HG02884 (cell line): Measurements from ENCODE around the gene WAC.
"Not testable (repeated sequence)": the region's sequence is repeated elsewhere in the genome, so short reads cannot be mapped to it uniquely, and the experiment has no call there.

Source experiments
- ATAC-seq: cut with Tn5 transposase; IDR thresholded peaks from one replicate; pipeline ENCODE4 v1.9.1; 2021; ENCODE audit warnings: mild to moderate bottlenecking, moderate library complexity; ENCODE audit not compliant: unreplicated experiment

Gene WAC

DNA sequence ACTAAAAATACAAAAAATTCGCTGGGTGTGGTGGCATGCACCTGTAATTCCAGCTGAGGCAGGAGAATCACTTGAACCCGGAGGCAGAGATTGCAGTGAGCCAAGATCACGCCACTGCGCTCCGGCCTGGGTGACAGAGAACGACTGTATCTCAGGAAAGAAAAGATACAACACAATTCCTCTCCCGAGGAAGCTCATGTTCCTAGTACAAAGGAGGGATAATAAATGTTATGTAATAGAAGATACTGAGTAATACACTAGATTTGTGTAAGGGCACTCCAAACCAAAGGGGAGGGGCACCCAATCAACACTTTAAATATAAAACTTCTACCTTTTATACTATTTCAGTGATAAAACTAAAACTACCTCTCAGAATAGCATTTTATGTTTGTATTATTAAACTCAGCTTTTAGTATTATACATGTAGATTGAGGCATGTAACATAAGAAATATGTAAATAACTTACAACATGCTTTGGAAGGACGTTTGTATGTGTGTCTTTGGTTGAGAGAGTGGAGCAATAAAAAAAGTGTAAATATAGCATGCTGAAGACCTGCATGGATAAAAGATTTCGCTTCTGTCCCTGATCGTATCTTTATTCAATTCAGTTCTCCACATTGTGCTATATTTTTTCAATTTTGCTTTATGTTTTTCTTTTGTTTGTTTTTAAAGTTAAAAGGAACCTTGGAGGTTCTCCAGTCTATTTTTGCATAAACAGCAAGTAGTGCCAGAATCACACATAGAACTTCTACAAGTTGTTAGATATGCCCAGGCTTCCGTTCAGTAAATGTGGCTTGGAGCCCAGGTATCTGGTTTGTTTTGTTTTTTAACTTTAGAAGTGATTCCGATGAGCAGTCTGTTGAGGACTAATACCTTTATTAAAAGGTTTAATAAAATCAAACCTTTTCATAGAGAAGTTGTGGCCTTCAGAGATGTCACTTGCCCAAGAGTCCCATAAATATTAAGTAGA lies 71.9 kb downstream of the WAC start:
- ATAC-seq = no peak

DNA sequence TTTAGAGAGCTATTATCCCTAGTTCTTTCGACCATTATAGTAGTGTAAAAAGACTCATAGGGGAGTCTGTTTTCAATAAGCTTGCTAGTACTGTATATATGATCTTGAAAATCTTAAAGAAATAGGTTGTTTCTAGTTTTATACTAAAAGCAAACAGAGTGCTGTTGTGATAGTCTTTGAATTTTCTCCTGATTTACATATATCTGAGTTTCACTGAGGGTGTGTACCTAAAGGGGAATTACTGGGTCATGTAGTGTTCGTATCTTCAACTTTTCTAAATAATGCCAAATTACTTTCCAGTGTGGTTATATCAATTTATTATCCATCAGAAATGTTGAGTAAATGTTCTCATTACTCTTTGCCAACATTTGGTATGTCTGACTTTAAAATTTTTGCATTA lies 73.7 kb downstream of the WAC start:
- ATAC-seq = no peak

DNA sequence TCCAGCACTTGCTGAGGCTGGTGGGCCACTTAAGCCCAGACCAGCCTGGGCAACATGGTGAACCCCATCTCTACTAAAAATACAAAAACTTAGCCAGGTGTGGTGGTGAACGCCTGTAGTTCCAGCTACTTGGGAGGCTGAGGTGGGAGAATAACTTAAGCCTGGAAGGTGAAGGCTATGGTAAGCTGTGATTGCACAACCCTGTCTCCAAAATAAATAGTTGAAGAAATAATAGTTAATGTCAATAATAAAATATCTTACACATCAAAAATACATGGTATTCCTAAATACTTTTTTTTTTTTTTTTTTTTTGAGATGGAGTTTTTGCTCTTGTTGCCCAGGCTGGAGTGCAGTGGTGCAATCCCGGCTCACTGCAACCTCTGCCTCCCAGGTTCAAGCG lies 76.7 kb downstream of the WAC start:
- not testable (repeated sequence) for ATAC-seq

DNA sequence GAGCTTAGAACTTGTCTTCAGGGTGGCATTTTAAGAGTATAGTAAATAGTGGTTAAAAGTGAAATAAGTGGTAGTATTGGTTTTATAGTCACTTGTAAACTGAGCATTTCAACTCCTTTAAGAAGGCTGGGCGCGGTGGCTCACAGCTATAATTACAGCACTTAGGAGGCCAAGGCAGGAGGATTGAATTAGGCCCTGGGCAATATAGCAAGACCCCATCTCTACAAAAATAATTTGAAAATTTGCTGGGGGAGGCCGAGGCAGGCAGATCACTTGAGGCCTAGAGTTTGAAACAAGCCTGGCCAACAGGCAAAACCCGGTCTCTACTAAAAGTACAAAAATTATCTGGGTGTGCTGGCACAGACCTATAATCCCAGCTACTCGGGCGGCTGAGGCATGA lies 80.0 kb downstream of the WAC start:
- ATAC-seq = no peak

DNA sequence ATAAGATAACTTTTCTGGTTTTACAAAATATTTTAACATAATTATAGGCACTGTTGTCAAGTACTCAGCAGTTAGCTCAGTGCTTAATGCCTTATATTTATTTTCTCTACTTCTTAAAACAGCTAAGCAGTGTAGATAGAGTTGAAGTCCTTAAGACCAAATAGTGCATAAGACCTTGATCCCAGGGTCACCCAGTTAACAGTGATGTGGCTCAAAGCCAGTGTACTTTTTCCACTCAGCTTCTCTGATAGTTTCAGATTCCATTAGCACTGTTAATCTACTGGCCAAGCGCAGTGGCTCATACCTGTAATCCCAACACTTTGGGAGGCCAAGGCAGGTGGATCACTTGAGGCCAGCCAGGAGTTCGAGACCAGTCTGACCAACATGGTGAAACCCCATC lies 83.6 kb downstream of the WAC start:
- no peak for ATAC-seq

DNA sequence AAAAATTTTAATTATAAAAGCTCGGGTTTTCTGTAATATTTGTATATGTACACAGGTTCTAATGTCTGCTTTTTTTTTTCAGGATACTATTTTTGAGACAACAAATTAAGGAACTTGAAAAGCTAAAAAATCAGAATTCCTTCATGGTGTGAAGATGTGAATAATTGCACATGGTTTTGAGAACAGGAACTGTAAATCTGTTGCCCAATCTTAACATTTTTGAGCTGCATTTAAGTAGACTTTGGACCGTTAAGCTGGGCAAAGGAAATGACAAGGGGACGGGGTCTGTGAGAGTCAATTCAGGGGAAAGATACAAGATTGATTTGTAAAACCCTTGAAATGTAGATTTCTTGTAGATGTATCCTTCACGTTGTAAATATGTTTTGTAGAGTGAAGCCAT lies 86.5 kb downstream of the WAC start:
- no peak for ATAC-seq

DNA sequence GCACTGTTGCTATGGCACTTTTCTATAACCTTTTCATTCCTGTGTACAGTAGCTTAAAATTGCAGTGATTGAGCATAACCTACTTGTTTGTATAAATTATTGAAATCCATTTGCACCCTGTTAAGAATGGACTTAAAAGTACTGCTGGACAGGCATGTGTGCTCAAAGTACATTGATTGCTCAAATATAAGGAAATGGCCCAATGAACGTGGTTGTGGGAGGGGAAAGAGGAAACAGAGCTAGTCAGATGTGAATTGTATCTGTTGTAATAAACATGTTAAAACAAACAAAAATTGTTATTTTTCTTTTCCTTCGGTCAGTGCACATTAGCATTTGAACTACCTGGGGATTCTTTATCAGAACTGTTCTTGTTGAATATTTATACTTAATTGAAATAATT lies 87.3 kb downstream of the WAC start:
- no peak for ATAC-seq

DNA sequence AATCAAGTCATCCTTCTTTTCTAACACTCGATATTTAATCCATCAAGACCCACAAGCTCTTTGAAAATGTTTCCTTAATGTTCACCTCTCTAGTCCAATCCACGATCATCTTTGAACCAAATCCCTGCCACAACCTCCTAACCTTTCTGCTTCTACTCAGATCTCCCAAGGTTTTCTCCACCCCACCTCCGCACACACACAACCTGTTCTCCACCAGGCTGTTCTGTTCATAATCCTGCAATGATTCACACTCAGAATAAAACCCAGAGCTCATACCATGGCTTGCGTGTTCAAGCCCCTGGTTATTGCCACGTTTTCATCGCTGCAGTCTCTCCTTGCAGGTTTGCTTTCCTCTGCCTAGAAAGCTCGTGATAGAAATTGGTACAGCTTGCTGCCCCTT lies 90.6 kb downstream of the WAC start:
- no peak for ATAC-seq

DNA sequence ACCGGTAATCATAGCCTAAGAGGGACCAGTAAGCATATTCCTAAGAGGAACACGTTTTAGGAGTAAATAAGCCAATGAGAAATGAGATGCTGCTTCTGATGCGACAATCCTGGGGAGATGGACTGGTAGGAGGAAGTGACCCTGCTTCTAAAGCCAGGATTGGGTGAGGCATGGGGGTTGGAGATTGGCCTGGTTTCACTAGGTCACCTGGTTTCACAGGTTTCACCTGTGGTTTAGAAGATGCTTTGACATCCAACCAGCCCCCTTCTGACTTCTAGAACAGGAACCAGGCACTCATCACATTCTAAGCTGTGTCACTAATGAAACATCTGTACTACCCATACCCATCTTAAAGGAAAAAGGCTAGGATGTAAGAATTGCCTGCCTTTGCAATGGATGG lies 91.4 kb downstream of the WAC start:
- ATAC-seq = no peak

DNA sequence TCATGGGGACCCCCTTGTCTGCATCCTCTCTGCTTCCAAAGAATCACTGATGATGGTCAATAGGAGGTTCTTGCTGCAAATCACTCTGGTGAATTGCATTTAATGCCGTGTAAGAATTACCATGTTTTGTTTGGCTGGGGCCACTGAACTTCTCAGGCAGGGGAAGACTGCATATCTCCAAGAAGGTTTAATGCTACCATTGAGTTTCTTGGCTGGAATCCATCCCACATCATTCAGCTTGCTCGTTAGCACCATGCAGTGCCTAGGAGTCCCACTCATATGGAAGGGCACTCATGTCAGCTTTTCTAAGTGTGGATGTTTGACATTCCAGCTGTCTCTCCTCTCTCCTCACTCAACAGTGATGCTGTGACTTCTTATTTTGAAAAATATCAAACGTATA lies 94.2 kb downstream of the WAC start:
- no peak for ATAC-seq

DNA sequence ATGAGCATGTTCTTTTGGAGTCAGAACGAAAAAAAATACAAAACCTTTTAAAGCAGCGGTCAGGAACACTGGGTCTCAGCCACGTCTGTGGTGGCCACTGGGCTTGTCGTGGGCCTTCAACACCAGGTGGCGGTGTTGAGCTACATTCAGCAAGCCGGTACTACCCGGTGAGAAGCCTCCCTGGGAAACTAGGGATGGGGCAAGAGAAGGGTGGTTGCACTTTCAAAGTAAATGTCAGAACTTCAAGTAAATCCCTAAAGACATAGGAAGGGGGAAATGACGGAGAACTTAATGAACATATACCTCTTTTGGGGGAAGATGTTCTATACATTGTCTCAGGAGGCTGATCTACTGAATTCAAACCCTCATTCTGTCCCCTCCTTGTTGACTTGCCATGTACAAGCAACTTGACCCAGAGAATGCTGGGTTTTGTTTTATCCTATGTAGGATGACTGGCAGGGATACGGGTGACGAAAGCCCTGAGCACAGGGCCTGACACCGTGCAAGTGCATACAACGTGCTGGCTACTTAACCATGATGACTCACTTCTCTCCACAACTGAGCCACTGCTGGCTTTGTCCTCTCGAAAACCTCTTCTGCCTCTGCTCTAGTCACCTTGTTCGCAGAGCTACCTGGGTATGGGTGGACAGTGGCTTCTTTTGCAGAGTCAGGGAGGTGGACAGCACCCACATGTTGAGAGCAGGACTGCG lies 95.4 kb downstream of the WAC start:
- ATAC-seq = peak; percentile 58

DNA sequence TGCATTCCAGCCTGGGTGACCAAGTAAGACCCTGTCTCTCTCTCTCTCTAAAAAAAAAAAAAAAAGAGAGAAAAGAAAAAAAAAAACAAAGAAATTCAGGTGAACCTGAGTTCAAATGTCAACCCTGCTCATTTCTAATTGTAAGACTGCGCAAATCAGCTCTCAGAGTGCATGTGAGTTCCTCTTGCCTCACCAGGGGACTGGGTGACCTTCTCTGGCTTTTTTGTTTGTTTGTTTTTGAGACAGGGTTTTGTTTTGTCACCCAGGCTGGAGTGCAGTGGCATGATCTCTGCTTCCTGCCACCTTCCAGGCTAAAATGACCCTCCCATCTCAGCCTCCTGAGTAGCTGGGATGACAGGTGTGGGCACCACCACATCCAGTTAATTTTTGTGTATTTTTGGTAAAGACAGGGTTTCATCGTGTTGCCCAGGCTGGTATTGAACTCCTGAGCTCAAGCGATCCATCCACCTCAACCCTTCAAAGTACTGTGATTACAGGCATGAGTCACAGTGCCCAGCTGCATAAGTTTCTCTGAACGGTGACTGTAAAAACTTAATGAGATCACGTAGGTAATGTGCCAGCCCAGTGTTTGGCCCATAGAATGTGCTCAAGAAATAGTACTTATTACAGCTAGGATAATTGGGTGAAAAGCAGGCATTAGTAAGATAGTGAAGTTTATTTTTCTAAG lies 99.1 kb downstream of the WAC start:
- ATAC-seq = no peak

DNA sequence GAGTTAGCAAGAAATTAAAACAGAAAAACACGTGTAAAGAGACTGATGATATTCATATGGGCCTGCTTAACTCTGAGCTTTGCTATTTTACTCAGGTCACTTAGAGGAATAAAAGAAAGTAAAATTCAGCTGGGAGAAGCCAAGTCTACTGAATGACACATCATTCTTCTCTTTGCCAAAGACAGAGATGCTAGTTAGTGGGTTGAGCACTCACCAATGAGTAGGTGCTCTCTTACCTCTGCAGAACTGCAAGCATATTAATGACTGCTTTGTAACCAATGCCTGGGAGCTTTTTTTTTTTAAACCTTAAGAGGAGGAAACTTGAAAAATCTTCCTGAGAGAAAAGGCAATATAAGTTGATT lies 99.6 kb downstream of the WAC start:
- ATAC-seq = no peak

DNA sequence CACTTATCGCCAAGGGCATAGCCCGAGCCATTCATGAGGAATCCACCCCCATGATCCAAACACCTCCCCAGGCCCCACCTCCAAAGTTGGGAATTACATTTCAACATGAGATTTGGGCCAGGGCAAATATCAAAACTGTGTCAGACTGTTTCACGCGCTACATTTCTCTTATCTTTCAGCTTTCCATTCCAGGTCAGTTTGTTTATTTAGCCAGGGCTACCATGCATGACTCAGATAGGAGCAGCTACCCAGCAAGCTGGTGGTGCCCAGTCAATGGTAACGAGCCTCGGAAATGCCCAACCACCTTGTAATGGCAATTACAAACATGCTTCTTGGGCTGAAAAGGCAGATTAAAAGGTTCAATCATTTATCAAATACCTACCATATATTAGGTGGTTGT lies 100.8 kb downstream of the WAC start:
- no peak for ATAC-seq

DNA sequence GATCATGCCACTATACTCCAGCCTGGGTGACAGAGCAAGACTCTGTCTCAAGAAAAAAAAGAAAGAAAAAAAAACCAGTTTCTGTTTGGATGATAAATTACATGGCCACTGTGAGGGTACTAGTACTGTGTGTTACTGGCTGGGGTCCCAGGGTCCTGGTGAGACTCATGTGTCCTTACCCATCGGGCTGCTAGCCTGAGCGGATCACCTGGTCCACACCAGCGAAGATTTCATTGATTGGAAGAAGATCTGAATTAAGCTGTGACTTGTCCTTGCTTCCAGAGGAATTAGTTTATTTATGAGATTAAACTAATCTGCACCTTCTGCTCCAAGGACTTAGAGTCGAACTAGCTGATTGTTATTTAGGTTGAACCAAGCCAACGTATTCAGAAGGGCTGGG lies 104.4 kb downstream of the WAC start:
- no peak for ATAC-seq

DNA sequence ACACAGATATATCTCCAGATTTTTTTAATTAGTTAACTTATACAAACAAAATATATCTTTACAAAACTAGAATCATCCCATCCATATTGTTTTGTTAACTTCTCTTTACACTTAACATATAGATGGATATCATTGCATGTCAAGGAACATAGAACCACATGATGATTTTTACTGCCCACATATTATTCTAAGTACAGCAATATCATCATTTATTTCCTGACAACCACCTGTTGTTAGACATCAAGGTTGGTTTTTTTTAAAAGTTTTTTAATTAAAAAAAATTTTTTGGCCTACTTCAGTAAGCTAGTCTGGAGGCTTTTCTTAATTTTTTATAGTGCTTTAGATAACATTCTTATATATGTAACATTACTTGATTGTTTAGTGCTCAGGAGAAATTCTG lies 105.5 kb downstream of the WAC start:
- no peak for ATAC-seq

DNA sequence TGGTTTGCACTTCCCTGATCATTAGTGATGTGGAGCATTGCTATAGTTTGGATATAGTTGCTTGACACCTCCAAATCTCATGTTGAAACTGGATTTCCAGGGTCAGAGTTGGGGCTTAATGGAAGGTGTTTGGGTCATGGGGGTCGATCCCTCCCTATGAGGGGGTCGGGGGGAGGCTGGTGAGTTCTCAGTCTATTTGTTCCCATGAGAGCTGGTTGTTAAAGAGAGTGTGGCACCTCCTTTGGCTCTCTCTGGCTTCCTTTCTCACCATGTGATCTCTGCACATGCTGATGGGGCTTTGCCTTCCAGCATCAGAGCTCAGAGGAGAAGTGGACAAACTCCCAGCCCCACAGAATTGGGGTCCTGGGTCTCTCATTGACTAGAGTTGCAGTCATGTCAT lies 107.6 kb downstream of the WAC start:
- ATAC-seq = no peak

DNA sequence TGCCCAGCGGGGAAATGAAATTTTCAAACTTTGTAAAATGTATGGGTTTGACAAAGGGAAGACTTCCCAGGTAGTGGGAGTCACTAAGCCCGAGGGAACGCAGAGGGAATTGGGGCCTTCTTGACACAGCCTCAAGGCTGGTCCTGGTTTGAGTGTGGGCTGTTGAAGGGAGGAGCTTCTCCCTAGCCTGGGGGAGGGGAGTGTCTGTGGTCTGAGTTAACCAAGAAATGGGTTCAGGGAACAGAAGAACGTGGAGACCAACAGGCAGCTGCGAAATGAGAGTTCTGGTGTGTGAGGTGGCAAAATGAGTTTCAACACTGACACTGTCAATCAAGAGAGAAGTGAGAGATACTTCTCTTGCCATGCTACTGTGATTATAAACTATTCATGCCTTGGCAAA lies 111.7 kb downstream of the WAC start:
- no peak for ATAC-seq

DNA sequence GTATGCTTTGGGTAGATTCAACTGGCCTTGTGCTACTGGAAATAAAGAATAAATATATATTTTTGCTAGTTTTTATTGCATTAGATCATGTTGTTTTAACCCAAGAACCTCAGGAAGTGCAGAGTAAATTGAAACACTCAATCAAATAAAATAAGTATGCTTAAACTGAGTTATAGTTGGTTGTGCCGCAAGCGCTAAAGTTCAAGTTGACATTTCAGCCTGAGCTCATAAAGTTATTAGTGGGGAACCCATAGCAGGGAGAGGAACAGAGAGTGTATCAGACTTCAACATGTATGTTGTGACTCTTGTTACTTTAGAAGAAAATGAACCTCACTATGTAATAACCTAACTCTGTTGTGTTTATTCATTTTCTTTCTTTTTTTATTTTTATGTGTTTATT lies 119.2 kb downstream of the WAC start:
- no peak for ATAC-seq

DNA sequence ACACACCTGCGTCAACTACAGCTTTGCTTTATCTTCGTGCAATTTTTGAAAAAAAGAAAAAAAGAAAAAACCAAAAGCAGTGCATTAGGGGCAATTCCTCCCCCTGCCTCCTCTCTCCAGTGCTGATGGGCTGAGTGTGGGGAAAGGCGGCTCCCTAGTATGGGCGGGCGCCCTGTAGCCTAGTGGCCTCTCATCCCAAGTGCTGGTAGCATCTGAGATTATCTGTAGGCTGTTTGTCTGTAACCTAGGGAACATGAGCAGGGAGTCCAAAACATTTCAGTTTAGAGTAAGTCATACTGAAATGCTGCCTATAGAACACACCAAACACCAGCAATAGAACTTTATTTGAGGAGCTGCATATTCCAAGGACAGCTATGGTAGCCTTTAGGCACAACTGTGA lies 119.8 kb downstream of the WAC start:
- ATAC-seq = no peak

DNA sequence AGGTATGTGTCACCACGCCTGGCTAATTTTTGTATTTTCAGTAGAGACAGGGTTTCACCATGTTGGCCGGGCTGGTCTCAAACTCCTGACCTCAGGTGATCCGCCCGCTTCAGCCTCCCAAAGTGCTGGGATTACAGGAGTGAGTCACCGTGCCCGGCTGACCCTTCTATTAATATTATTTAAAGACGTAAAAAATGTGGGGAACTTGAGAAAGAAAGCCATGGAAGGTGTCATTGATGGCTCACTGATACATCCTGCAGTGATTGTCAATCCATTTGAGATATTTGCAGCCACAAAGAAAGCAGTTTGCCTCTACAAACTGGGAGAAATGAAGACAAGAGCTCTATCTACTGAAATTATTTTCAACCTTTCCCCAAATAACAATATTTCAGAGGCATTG lies 125.9 kb downstream of the WAC start:
- ATAC-seq = not testable (repeated sequence)

DNA sequence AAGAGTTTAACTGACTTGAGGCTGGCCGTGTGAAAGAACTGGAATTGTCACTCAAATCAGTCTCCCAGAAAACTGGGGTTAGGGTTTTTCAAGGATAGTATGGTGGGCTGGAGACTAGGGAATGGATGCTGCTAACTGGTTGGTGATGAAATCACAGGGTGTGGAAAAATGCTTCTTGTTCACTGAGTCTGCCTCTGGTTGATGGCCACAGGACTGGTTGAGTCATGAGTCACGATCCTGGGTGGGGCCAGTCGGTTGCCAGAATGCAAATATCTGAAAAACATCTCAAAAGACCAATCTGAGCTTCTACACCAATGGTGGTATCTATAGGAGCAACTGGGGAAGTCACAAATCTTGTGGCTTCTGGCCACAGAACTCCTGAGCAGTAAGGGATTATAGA lies 128.1 kb downstream of the WAC start:
- ATAC-seq = no peak
